CD4-positive, alpha-beta T cell treated with Interleukin-10 for 1 hour (primary cell): ENCODE data around the gene PCNX1.
"Not testable (repeated sequence)": the region's sequence is repeated elsewhere in the genome, so short reads cannot be mapped to it uniquely, and the experiment has no call there.

Experiments
- DNase-seq: peaks from one replicate; pipeline ENCODE4 v3.0.0-alpha.2; 2020

The PCNX1 gene

DNA sequence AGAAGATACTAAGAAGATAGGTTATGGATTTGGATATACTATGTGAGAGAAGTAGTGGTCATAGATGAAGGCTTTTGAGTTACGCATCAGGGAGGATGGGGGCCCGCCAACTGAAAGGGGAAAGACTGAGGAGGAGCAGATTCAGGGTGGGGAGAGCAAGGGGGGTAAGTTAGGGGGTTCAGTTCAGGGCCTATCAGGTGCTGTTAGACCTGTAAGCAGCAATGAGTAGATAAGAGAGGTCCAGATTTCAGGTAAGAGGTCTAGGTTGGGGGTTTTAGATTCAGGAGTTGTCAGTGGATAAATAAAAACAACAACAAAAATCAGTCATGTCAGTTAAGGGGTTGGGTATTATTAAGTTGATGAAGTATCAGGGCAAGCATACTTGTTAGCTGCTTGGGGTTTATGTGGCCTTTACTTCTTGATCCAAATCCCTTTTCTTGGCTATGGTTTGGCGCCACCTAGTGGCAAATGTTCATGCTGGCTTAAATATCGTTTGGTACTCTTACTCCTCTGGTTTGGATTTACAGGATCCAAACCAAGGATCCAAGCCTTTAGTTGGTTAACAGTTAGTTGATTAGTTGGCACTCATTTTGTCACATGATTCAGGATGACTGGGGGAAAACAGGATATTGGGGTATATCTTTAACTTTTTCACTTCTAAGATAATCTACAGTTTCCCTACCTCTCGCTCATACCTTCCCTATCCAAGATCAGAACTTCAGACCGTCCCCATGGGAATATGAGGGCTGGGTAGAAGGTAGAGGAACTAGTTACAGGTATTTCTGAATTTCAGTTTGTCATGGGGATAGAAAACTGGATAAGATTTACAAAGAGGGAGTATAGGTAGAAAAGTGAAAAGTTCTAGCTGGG is 65.1 kb downstream of the PCNX1 start:
- DNase-seq, result peak; percentile 88

DNA sequence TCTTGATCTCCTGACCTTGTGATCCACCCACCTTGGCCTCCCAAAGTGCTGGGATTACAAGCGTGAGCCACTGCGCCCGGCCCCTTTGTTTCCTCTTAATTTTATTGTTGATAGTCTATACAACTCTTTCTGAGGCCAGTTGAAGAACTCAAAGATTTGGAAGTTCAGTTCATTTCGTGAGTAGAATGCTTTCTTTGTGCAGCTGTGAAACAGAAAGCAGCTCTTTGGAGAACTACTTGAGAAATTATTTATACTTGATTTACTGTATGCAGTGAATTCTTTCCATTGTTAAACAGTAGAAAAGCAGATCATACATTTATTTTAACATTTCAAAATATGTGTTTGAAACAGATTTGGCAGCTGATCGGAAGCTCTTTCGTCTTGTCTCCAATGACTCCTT is 69.3 kb downstream of the PCNX1 start:
- no peak for DNase-seq

DNA sequence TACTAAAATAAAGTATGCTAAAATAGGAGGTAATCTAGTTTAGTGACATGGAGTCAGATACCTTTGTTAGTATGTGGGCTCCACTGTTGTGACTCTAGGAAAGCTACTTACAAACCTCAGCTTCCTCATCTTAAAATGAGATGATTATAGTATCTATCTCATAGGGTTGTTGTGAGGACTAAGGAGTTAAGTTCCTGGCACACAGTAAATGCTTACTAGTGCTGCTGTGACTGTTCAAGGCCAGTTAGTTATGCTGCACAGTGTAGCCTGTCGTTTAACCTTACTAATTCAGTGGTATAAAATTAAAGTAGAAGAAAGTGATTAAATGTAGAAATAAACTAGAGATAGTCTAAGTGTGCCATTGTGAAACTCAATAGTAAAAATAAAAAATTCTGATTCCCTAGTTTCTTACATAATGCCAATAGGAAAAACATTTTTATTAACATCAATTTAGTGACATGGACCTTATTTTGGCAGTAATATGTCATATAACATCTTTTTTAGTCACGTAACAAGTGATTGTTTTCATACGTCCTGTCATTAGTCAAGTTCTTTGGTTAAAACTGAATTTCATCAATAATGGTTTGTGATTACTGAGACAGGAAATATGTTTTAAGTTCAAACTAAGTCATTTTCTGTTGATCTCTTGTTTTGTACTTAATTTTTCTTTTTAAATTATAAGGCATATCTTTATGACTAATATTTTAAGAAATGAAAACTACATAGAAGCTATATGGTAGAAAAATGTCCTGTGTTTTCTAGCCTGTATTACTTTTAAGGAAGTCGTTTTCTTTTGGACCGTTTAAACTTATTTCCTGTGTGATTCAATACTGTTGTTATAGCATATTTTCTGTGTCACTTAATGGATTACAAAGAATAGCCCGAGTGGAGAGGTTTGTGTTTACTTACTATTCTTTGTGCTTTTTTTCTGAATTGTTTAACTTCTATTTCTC is 74.0 kb downstream of the PCNX1 start:
- DNase-seq, result peak; percentile 27

DNA sequence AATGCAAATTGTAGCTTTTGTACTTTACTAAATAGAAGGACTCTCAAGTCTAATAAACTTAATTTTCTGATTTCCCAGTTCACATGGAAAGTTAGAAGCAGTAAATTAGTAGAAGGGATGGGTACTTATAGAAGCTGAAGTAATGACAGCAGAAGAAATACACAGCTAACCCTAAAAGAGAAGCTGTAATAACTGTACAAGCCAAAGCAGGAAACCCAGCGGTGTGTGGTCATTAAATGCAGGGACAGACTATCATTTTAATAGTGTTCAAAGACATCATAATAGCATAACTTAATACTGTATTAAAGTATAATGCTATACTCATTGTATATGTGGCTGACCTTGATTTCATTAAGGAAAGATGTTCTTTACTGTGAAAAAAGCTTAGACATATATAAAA is 74.9 kb downstream of the PCNX1 start:
- DNase-seq, result peak; percentile 35

DNA sequence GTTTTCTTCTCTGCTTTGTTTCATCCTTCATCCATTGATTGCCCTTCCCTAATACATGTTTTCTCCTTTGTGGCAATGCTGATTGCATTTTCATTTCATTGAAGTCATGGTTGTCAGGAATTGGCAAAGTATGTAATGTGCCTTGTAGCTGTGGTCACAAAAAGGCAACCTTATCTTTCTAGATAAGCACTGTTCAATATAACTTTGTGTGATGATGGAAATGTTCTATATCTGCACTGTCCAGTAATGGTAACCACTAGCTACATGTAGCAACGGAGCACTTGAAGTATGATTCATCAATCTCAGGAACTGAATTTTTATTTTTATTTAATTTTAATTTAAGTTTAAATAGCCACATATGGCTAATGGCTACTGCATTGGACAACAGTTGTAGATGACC is 79.8 kb downstream of the PCNX1 start:
- DNase-seq, result no peak

DNA sequence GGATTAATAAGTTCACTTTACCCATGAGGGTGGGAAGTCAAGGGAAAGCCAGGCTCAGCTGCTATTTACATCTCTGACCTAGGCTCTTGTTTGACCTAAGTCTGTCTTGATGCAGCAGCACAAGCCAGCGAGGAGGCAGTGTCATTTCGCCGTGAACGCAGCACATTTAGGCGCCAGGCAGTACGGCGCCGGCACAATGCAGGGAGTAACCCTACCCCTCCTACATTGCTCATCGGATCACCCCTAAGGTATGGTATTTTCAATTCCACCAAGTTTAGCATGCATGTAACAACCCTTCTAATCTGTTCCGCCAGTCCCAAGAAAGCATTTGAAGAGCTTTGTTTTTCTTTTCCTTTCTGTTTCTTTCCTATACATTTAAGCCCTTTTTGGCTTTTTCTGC is 81.2 kb downstream of the PCNX1 start:
- peak; percentile 38 for DNase-seq

DNA sequence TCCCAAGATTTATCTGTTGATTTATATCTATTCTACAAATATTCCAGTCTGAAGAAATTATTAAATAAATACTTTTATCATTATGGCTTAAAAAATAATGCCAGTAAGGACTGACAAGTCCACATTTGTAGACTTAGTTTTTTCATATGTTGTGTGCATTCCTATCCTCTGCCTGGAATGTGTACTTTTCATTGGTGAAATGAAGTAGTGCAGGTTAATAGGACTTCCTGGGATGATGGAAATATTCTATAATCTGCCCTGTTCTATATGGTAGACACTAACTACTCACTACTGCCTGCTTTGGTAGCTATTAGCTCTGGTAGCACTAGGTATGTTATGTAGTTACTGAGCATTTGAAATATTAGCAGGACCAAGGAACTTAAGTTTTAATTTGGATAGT is 86.7 kb downstream of the PCNX1 start:
- DNase-seq, result no peak

DNA sequence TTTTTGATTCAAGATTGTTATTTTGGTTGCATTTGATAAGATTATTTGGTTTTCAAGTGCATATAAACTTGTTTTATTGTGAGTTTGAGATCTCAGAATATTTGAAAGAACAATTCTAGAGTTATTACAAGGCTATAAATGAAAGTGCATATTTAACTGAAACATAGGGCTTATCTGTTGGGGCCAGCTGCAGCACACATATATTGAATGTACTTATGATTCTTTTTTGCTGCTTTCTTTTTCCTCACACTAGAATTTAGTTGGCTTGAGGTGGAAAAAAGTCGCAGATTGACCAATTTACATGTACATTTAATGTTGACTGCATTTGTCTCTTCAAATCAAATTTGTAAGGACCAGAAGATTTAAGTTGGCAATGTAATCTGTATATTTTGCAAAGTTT is 88.0 kb downstream of the PCNX1 start:
- no peak for DNase-seq

DNA sequence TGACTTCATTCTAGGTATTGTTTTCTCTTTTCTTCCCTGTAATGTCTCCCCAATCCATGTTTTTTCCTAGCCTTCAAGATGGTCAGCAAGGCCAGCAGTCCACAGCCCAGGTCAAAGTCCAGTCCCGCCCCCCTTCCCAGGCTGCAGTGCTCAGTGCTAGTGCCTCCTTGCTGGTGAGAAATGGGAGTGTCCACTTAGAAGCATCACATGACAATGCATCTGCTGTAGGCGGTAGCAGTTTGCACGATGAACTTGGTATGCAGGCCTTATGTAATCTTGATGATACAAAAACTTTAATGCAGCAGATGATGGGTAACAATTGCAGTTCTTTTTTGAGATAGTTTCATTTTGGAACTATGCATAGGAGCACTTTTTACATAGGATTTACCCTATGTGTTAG is 88.4 kb downstream of the PCNX1 start:
- DNase-seq, result no peak

DNA sequence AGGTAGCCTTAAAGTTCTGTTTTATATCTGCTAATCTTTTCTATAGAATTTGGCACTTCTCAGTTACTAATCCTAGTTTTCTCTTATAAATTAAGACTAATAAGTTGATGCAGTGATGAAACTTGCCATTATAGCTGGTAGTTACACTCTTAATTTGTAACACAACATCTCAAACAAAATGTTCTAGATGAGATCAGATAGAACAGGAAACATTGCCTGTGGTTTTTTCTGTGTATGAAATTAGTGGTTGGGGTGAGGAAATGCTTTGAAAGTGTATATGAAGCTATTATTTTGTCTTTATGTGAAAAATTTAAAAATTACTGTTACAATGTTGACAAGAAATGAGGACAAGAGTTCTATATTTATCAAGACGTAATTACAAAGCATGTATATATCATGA is 91.9 kb downstream of the PCNX1 start:
- DNase-seq, result peak; percentile 68

DNA sequence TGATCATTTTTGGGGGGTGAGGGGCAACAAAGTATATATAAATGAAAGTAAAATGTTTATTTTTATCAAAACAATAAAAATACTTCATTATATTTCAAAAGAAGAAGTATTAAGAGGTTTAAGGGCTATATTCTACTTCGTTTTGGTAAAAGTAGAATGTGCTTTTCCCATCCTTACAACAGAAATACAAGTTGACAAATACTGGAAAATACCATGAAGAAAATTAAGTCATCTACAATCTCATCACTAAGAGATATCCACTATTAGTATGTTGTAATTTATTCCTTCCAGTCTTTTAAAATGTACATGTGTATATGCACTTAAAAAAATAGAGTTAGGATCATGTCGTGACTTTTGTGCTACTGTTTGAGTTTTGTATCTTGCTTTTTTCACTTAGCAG is 92.8 kb downstream of the PCNX1 start:
- DNase-seq, result no peak

DNA sequence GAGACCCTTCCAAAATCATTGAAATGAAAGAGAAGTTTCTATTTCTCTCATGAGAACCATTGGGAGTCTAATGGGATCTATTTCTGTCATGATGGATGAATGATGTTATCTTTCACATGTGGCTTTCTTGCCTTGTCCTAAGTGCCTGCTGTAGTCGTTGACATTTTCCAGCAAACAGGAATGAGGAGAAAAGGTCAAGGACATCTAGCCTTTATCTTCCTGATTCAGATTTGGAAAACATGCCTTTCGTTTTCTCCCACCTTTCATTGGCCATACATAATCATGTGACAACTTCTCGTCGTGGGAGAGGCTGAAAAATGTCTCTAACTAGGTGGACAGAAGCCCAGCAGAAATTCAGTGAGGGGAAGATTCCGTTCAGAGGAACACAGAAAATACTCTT is 94.5 kb downstream of the PCNX1 start:
- DNase-seq, result no peak

DNA sequence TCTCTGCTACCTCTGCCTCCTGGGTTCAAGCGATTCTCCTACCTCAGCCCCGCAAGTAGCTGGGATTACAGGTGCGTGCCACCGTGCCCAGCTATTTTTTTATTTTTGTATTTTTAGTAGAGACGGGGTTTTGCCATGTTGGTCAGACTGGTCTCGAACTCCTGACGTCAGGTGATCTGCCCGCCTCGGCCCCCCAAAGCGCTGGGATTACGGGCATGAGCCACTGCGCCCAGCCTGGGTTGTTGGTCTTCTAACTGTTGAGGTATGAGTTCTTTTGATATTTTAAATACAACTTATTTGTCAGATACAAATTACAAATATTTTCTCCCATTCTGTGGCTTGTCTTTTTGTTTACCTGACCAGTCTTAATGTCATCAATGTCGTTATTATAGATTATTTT is 95.9 kb downstream of the PCNX1 start:
- DNase-seq, result no peak

DNA sequence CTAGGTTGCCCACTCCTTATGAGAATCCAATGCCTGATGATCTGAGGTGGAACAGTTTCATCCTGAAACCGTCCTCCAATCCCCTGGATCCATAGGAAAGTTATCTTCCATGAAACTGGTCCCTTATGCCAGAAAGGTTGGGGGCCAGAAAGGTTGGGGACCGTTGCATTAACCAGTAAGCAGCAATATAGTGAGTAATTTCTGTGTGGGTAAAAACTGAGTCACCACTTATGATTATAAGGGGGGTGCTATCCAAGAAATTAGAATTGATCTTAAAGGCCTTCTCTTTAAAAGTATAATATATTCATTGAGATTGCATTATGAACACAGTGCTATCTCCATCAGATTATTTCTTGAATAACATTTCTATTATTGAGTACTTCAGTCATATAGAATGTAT is 97.2 kb downstream of the PCNX1 start:
- no peak for DNase-seq

DNA sequence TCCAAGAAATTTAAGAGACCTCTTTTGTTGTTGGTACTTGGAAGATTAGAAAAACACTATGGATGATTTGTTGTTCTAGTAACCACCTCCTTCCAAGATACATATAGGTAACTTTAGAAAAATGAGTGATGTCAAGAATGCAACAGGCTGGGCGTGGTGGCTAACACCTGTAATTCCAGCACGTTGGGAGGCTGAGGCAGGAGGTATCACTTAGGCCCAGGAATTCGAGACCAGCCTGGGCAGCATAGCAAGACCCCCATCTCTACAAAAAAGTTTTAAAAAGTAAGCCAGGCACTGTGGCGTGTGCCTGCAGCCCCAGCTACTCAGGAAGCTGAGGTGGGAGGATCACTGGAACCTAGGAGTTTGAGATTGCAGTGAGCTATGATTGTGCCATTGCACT is 97.8 kb downstream of the PCNX1 start:
- no peak for DNase-seq

DNA sequence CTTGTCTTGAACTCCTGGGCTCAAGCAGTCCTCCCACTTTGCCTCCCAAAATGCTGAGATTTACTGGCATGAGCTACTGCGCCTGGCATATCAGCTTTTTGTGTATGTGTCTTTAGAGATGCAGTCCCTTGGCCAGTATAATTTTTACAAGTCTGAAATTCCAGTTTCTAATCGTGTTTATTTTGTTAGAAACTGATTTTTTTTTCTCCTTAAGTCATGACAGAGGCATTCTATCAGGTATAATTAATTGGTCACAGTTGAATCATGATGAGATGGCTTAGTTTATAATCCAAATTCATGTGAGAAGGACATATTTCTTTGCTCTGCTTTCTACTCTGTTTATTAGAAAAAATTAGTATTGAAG is 98.9 kb downstream of the PCNX1 start:
- no peak for DNase-seq

DNA sequence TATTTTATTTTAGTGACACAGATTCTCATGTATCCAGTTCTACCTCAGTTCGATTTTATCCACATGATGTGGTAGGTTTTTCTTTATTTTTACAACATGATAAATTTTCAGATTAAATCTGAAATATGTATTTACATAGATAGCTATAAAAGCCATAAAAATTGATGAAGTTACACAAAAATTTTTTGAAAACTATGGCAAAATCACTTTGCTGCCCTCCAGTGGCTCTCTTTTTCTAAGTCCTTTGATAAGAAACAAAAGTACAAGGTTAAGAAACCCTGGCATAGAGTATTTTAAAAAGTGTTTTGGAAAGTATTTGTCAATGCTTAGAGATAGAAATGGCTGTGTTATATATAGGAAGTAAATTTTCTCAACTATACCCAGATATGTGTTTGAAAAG is 104.2 kb downstream of the PCNX1 start:
- DNase-seq, result peak; percentile 40

DNA sequence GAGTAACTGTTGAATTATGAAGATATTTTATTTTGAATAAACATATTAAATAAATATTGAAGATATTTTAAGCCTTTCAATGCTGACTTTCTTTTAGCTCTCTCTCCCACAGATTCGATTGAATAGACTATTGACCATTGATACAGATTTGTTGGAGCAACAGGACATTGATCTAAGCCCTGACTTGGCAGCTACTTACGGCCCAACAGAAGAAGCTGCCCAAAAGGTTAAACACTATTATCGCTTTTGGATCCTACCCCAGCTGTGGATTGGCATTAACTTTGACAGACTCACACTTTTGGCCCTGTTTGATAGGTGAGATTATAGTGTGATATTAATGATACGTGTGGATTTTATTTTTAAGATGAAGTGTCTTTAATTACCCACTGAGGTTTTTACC is 105.6 kb downstream of the PCNX1 start:
- no peak for DNase-seq

DNA sequence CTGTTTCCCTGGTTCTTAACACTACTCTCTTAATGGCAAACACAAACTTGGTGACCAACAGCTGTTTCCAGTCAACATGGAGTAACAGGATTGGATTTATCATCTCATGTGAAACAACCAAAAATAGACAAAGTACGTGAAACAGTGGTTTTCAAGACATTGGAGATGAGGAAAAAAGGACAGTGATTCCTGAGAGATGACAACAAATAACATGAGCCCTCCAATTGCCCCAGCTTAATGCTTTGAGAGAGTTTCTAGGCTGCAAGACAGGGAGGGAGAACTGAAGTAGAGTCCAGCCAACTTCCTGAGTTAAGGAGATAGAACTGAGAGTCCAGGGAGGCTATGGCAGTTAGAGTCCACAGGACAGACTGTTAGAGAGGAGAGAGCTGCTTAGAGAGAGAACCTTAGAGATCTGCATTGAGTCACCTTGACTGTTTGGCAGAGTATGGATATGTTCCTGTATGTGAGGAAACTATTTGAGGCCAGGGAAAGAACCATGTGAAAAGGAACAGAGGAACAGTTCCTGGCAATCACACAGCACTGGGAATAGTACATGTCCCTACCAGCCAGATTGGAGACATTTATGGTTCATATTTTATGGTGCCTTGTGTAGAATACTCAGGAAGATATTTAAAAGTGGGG is 106.4 kb downstream of the PCNX1 start:
- DNase-seq, result no peak

DNA sequence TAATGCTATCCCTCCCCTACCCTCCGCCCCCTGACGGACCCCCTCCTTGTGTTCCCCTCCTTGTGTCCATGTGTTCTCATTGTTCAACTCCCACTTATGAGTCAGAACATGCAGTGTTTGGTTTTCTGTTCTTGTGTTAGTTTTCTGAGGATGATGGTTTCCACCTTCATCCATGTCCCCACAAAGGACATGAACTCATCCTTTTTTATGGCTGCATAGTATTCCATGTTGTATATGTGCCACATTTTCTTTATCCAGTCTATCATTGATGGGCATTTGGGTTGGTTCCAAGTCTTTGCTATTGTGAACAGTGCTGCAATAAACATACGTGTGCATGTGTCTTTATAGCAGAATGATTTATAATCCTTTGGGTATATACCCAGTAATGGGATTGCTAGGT is 112.7 kb downstream of the PCNX1 start:
- DNase-seq, result not testable (repeated sequence)

DNA sequence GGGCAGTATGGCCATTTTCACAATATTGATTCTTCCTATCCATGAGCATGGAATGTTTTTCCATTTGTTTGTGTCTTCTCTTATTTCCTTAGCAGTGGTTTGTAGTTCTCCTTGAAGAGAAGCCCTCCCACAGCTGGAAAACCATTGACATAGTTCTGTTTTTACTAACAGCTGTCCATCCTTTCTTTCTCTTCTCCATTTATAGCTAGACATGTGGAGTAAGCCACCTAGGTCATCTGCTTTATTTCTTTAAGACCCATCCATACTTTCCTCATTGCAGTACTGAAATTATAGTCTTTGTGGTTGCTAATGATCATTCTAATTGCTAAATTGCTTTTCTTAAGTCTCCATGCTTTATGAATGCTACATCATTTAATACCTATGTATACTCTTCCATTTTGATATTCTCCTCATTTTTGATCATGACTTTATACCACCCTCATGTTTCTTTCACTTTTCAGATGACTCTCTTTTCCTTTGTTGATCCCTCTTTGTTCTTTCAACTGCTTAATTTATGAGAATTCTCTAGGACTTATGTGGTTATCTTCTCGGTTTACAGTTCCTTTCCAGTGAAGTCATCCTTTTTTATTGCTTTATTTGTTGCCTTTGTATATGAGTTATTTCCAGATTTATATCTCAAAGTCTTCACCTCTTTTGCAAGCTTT is 114.2 kb downstream of the PCNX1 start:
- DNase-seq, result no peak

DNA sequence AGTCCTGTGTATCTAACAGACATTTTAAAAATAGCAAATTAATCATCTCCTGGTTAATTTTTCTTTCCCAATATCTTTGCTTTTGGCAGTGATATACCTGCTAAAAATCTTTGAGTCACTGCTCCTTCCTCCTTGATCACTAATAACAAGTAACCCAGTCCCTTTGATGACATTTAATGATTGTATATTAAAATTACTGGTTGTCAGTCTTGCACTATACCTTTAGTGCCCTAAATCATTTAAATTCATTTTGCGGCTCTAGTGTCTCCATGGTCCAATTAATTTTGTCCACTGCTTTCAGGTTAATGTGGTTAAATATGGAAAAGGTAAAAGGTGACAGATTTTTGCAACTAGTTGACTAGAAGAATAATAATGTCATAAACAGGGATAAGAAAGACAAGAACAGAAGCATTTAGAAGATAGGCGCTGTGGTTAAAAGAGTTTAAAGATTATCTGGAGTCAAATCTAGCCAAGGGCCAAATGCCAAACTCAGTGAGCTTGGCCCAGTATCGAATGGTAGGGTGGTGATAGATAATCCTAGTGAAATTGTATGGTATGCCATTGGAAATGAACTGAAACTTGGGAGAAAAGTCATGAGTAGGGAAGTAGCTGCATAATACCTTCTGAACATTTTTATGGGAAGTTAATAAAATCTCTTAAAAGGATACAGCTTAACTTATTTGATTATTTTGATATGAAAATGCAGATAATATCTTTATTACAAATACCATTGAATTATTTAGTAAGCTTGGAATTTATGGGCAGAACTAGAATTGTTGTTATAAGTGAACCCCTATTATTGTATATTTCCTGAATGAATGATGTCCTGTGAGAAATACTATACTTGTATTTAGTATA is 115.0 kb downstream of the PCNX1 start:
- DNase-seq, result no peak
